HG02870 (cell line): ENCODE data around the gene DCPS.
"Not testable (repeated sequence)": the region's sequence is repeated elsewhere in the genome, so short reads cannot be mapped to it uniquely, and the experiment has no call there.

Experiments
- ATAC-seq: cut with Tn5 transposase; IDR thresholded peaks from one replicate; pipeline ENCODE4 v1.9.1; 2021; ENCODE audit warnings: mild to moderate bottlenecking, moderate library complexity; ENCODE audit not compliant: unreplicated experiment

The DCPS gene

GRCh38 chr11:126303623-126304456 is at the start of gene DCPS:
Gene DCPS (plus strand): TSS chr11:126304060. CDS start chr11:126304081, 21 bp downstream.
- ATAC-seq, result peak; percentile 68

- no peak for ATAC-seq
Measured at GRCh38 chr11:126254819-126255218, 49.0 kb upstream of the DCPS start.

- not testable (repeated sequence) for ATAC-seq
Measured at GRCh38 chr11:126255507-126255906, 48.4 kb upstream of the DCPS start.

- no peak for ATAC-seq
Measured at GRCh38 chr11:126256216-126256615, 47.6 kb upstream of the DCPS start.

GRCh38 chr11:126257144-126257543 is 46.7 kb upstream of the DCPS start:
- no peak for ATAC-seq

- no peak for ATAC-seq
Measured at GRCh38 chr11:126257764-126258163, 46.1 kb upstream of the DCPS start.

GRCh38 chr11:126262216-126262615 is 41.6 kb upstream of the DCPS start:
- ATAC-seq, result no peak

- ATAC-seq, result no peak
Measured at GRCh38 chr11:126263489-126263888, 40.4 kb upstream of the DCPS start.

GRCh38 chr11:126265811-126266210 is 38.0 kb upstream of the DCPS start:
- ATAC-seq, result no peak

GRCh38 chr11:126267650-126268049 is 36.2 kb upstream of the DCPS start:
- ATAC-seq, result no peak

- ATAC-seq, result peak; percentile 6
Measured at GRCh38 chr11:126268361-126268707, 35.5 kb upstream of the DCPS start.

GRCh38 chr11:126268708-126269579 is 34.9 kb upstream of the DCPS start, which contains the start of the genes FOXRED1 and SRPRA:
Gene FOXRED1 (plus strand): TSS chr11:126269154. CDS start chr11:126269207, 53 bp downstream.
Gene SRPRA (minus strand): TSS chr11:126268895. CDS start chr11:126268804, 91 bp downstream.
- ATAC-seq, result peak; percentile 97

- no peak for ATAC-seq
Measured at GRCh38 chr11:126277322-126277721, 26.5 kb upstream of the DCPS start.

GRCh38 chr11:126277780-126278179 is 26.1 kb upstream of the DCPS start:
- no peak for ATAC-seq

GRCh38 chr11:126279191-126279590 is 24.7 kb upstream of the DCPS start:
- no peak for ATAC-seq

GRCh38 chr11:126280595-126280994 is 23.3 kb upstream of the DCPS start:
- ATAC-seq, result no peak

GRCh38 chr11:126281245-126281644 is 22.6 kb upstream of the DCPS start:
- no peak for ATAC-seq

- ATAC-seq, result no peak
Measured at GRCh38 chr11:126281666-126282175, 22.1 kb upstream of the DCPS start.

GRCh38 chr11:126282361-126282735 is 21.5 kb upstream of the DCPS start:
- no peak for ATAC-seq

- peak; percentile 49 for ATAC-seq
Measured at GRCh38 chr11:126282736-126283591, 20.9 kb upstream of the DCPS start, which contains the start of gene TIRAP. Gene TIRAP (plus strand): TSS chr11:126283093. CDS start chr11:126290895, 7,802 bp downstream.
